MCF 10A (cell line): ENCODE results near the gene MIOX. TPM values are rescaled to one million over a fixed set of nuclear protein-coding genes. Genes with fewer than 3 reads are reported as not detected.
"Not testable (repeated sequence)": the region's sequence is repeated elsewhere in the genome, so short reads cannot be mapped to it uniquely, and the experiment has no call there.

Experiments used
- BruUV-seq: library from RNA; stranded (reverse); fragments of 400-500 nt; replicated peaks from 2 replicates; lab custom pipeline; 2021; lab: Mats Ljungman, UMichigan
- CTCF ChIA-PET: fragments of 300-600 bp; sonication (Branson Sonifier 250); formaldehyde crosslinking; extraction: SDS; loops from one replicate; lab custom pipeline; 2021; ENCODE audit warnings: antibody characterized with exemption, inconsistent platforms; lab: Yijun Ruan, JAX
- POLR2A ChIA-PET: fragments of 300-600, 350-650 bp; sonication (Branson Sonifier 250); formaldehyde crosslinking; extraction: SDS; loops from one replicate; lab custom pipeline; 2020; ENCODE audit warnings: antibody characterized with exemption, inconsistent platforms; lab: Yijun Ruan, JAX
- DNase-seq: peaks from one replicate; pipeline ENCODE4 v3.0.0-alpha.2; 2018; ENCODE audit not compliant: unreplicated experiment
- H3K27ac Mint-ChIP-seq: one replicate; pipeline ENCODE4 v1.8.0; 2022; ENCODE audit warnings: mild to moderate bottlenecking, low read depth, mixed read lengths; ENCODE audit not compliant: unreplicated experiment
- H3K27me3 Mint-ChIP-seq: one replicate; pipeline ENCODE4 v1.8.0; 2022; ENCODE audit warnings: mixed read lengths; ENCODE audit not compliant: insufficient read depth, unreplicated experiment
- H3K36me3 Mint-ChIP-seq: one replicate; pipeline ENCODE4 v1.8.0; 2022; ENCODE audit warnings: mild to moderate bottlenecking, moderate library complexity, mixed read lengths; ENCODE audit not compliant: insufficient read depth, unreplicated experiment
- H3K4me1 Mint-ChIP-seq: one replicate; pipeline ENCODE4 v1.8.0; 2022; ENCODE audit warnings: mixed read lengths; ENCODE audit not compliant: insufficient read depth, unreplicated experiment
- H3K4me3 Mint-ChIP-seq: one replicate; pipeline ENCODE4 v1.8.0; 2022; ENCODE audit warnings: mild to moderate bottlenecking, moderate library complexity, mixed read lengths; ENCODE audit not compliant: unreplicated experiment
- H3K9me3 Mint-ChIP-seq: one replicate; pipeline ENCODE4 v1.8.0; 2022; ENCODE audit warnings: mixed read lengths; ENCODE audit not compliant: unreplicated experiment
- intact Hi-C: fragments of 100-400 bp; cut with micrococcal nuclease; formaldehyde crosslinking; loops from 2 replicates; pipeline ENCODE4 v1.14.1; 2022
- total RNA-seq: library from RNA; stranded (reverse); gene quantifications from 2 replicates; pipeline ENCODE4 v1.2.3, GENCODE V29; 2022
- TF ChIP-seq, protein P1 (sequence below): fragments of 200-600 bp; IDR thresholded peaks from one replicate; pipeline ENCODE4 v1.8.0; 2022; ENCODE audit warnings: antibody characterized with exemption, mild to moderate bottlenecking; ENCODE audit not compliant: unreplicated experiment

Gene MIOX
- total RNA-seq, 1 experiment from 2014 or later: 0.63 TPM

DNA sequence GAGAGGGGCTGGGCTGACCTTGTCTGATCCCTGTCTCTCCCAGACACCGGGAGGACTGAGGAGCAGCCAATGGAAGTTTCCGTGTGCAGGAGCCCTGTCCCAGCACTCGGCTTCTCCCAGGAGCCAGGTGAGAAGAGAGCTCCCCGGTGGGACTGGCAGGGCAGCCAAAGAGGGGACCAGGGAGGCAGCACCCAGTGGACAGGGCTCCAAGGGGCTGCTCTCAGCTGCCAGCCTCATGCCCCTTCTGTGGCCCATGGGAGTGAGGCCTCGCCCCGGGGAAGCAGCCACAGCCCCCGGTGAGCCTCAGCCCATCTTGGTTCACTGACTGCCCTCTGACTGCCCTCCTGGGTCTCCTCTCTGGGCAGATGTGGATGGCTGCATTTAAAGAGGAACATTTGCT lies 31.9 kb downstream of the MIOX start:
- Mint-ChIP-seq H3K4me3 (no peak overlapping the region), H3K9me3 (no peaks in the 10 kb centered on the region), H3K27me3 (no peaks in the 10 kb centered on the region), H3K4me1 (no peaks in the 10 kb centered on the region), H3K27ac (no peak overlapping the region), H3K36me3 (peaks cover 28% of the 10 kb centered on the region)
- ChIA-PET POLR2A (interaction anchor here (1.1 to 1.5 kb wide), 2 partner anchors 11 to 44 kb away, joined by 3 to 4 read pairs; partner anchors contain the start of genes SYCE3 and TYMP), CTCF (interaction anchor here (0.6 kb wide), 1 partner anchor 94 kb away, joined by 4 read pairs; no protein-coding TSS in a partner anchor)
- intact Hi-C loops: no loop called here
- DNase-seq: no peak
- no TSS peak for BruUV-seq
- TF ChIP-seq, protein P1, sequence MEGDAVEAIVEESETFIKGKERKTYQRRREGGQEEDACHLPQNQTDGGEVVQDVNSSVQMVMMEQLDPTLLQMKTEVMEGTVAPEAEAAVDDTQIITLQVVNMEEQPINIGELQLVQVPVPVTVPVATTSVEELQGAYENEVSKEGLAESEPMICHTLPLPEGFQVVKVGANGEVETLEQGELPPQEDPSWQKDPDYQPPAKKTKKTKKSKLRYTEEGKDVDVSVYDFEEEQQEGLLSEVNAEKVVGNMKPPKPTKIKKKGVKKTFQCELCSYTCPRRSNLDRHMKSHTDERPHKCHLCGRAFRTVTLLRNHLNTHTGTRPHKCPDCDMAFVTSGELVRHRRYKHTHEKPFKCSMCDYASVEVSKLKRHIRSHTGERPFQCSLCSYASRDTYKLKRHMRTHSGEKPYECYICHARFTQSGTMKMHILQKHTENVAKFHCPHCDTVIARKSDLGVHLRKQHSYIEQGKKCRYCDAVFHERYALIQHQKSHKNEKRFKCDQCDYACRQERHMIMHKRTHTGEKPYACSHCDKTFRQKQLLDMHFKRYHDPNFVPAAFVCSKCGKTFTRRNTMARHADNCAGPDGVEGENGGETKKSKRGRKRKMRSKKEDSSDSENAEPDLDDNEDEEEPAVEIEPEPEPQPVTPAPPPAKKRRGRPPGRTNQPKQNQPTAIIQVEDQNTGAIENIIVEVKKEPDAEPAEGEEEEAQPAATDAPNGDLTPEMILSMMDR: no peak

DNA sequence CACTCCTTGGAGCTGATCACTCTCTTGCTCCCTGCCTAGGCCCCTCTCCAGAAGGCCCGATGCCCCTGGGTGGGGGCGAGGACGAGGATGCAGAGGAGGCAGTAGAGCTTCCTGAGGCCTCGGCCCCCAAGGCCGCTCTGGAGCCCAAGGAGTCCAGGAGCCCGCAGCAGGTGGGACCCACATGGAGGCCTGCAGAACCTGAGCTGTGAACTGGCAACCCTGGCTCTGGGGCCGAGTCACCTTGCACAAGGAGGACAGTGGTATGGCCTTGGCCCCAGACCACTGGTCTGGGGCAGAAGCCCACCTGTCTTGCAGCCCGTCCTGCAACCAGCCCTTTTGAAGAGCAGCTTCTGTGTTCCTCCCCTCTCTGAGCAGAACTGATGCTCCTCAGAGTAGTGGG lies 32.5 kb downstream of the MIOX start:
- Mint-ChIP-seq H3K4me1 (no peaks in the 10 kb centered on the region), H3K36me3 (peaks cover 33% of the 10 kb centered on the region), H3K9me3 (no peaks in the 10 kb centered on the region), H3K27me3 (no peaks in the 10 kb centered on the region), H3K27ac (no peak overlapping the region), H3K4me3 (no peak overlapping the region)
- intact Hi-C loops: no loop called here
- ChIA-PET CTCF (interaction anchor here (0.6 to 0.7 kb wide), 2 partner anchors 94 to 102 kb away, joined by 3 to 4 read pairs; no protein-coding TSS in a partner anchor), POLR2A (interaction anchor here (1.1 to 1.5 kb wide), 2 partner anchors 11 to 44 kb away, joined by 3 to 4 read pairs; partner anchors contain the start of genes SYCE3 and TYMP)
- no TSS peak for BruUV-seq
- TF ChIP-seq, protein P1: no peak
- no peak for DNase-seq

DNA sequence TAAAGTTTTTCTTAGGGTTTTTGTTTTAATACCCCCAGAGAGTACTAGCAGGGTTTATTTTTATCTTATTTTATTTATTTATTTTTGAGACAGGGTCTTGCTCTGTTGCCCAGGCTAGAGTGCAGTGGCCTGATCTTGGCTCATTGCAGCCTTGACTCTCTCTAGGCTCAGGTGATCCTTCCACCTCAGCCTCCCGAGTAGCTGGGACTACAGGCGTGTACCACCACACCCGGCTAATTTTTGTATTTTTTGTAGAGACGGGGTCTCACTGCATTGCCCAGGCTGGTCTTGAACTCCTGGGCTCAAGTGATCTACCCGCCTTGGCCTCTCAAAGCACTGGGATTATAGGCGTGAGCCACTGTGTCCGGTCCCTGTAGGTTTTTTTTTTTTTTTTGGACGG lies 33.5 kb downstream of the MIOX start:
- H3K9me3 Mint-ChIP-seq, DNase-seq, H3K27ac Mint-ChIP-seq, H3K4me3 Mint-ChIP-seq, intact Hi-C loops, H3K27me3 Mint-ChIP-seq, H3K4me1 Mint-ChIP-seq, CTCF ChIA-PET, BruUV-seq, POLR2A ChIA-PET: not testable (repeated sequence)
- peaks cover 43% of the 10 kb centered on the region for H3K36me3 Mint-ChIP-seq

DNA sequence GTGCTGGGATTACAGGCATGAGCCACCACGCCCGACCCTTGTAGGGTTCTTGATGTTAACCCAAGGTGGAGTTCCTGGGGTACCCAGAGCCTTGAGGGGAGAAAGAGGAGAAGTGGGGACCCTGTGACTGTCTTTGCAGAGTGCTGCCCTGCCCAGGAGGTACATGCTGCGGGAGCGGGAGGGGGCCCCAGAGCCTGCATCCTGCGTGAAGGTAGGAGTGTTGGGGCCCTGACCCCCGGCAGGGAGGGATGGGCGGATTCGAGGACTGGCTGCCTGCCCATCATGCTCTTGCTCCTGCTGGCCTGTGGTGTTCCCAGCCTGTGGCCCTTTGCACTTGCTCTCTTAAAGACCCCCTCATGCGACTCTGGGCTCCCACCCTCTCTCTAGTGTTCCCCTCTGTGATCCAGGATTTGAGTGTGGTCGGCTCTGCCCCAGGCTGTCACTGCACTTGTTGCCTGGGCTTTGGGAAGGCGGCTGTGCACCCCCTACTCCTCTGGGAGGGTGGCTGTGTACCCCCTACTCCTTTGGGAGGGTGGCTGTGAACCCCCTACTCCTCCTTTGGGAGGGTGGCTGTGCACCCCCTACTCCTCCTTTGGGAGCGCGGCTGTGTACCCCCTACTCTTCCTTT lies 34.3 kb downstream of the MIOX start:
- H3K4me1 Mint-ChIP-seq: peaks cover 7% of the 10 kb centered on the region
- no peaks in the 10 kb centered on the region for H3K9me3 Mint-ChIP-seq
- POLR2A ChIA-PET: no interaction called here
- no peaks in the 10 kb centered on the region for H3K27me3 Mint-ChIP-seq
- DNase-seq: no peak
- no TSS peak for BruUV-seq
- no peak overlapping the region for H3K27ac Mint-ChIP-seq
- no peak overlapping the region for H3K4me3 Mint-ChIP-seq
- CTCF ChIA-PET: no interaction called here
- intact Hi-C loops: no loop called here
- H3K36me3 Mint-ChIP-seq: peaks cover 51% of the 10 kb centered on the region
- TF ChIP-seq, protein P1: no peak
